ENCODE measurements around the gene GMDS.

GMDS gene

DNA sequence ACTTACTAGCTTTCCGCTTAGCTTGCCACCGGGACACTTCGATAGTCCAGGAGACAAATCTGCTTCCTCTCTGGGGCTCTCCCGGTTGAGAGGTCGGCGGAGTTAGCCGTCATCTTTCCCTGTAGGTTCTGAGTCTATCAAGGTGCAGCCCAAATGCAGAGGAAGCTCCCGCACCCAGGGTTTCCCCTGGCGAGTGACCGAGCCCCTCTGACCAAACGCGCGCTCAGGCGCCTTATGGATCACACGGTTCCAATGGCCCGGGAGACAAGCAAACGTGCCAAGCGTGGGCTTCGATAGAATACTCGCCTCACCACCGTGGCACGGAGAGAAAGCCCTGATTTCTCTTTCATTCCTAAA, 651.5 kb downstream of the GMDS start:
- no peak for DNase-seq

- no peak for DNase-seq
These were observed 652.0 kb downstream of the GMDS start for GRCh38 chr6:1593286-1593957.

GRCh38 chr6:1592852-1593251, 652.6 kb downstream of the GMDS start:
- no peak for DNase-seq

- no peak for DNase-seq
These were observed 653.5 kb downstream of the GMDS start for GRCh38 chr6:1591926-1592325.

DNA sequence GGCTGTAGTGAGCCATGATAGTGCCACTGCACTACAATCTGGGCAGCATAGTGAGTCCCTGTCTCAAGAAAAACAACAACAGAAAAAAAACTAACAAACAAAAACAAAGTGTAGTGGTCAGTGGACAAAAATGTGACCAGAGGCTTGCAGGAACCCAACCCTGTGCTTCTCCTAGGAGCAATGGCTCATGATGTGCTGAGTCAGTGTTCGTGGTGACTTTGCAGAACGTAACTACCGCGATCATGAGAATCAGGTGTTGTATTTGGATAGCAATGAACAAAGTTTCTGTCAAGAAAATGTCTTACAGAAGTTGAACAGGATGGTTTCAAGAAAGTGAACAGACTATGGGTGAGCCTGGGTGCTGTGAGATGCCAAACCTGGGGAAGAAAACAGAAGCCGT, 654.2 kb downstream of the GMDS start:
- no peak for DNase-seq

GRCh38 chr6:1590580-1590979, 654.8 kb downstream of the GMDS start:
- no peak for DNase-seq

DNA sequence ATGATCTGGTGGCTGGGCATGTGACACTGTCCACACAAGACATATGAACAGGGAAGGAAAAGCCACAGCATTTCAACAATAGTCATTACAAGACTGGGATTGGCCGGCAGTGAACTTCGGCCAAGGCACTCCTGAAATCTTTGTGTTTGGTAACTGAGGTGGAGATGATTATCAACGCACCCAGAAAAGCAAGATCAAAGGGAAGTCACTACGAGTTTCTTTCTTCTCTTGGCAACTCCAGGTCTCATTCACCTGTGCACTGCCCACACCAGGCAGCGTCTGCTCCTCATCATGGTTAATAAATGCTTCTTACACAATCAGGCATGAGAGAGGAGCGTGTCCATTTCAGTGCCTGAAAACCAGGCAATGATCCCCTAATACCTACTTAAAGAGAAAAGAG, 656.2 kb downstream of the GMDS start:
- no peak for DNase-seq

DNA sequence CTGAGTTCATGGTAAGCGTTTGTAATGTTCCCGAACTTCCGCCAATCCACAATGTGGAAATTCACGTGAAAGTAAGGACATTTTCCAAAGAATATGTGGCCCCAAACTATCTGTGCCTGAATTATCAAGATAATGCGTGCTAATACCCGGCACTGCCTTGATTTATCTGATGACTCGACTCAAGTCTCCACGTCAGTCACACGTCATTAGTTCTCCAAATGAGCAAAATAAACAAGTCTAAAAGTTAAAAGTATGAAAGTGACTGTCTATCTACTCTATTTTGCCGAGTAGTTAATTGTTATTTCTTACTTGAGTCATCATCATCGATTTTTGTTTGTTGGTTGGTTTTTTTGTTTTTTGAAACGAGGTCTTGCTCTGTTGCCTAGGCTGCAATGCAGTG, 657.4 kb downstream of the GMDS start:
- DNase-seq: no peak

GRCh38 chr6:1587546-1587945, 657.9 kb downstream of the GMDS start:
- no peak for DNase-seq

GRCh38 chr6:1586861-1587450, 658.4 kb downstream of the GMDS start:
- no peak for DNase-seq

DNA sequence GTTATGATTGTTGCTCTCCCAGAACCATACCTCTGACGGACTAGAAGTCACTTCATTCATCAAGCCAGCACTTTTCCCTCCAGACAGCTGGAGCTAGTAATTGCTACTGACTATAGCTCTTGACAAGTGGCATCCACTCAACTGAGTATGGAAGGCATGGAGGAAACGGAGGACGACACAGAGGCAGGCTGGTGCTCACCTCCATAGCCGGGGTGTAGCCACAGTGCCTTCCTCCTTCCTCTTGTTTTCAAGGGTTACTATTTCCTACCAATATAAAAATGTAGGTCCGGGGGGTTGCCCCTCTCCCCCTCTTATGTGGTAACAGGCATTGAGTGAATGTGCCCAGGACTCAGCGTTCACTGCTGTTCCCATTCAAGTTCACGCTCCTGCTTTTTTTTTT, 659.1 kb downstream of the GMDS start:
- no peak for DNase-seq

GRCh38 chr6:1585669-1586049, 659.7 kb downstream of the GMDS start:
- DNase-seq: no peak

DNA sequence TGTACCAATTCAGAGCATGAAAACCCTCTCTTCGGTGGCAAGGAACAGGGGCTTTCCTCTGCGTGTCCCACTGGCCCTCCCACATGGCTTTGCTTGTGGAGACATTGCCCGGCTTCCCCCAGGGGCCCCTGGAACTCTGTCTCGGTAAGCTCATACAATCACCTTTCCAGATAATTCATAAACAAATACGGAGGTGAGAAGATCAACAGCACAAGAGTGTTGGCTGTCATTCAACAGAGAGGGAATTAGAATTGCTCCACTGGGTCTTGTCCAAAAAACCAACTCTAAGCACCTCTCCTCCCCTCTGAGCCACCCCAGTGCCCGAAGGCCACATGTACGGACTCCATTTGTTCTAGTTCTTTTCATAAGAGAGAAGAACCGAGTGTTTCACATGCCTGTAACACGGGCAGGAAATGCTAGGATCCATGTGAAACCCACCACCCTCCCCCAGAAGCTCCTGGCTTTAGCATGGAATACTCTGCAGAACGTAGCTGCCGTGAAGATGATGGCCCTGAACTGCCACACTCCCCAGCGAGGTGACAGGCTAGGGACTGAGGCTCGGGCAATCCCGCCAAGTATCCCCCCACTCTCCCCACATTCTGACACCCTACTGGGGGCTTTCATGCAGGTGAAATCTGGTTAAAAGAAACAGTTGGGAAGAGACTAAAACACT, 660.3 kb downstream of the GMDS start:
- DNase-seq: no peak

- DNase-seq: no peak
These were observed 661.3 kb downstream of the GMDS start for GRCh38 chr6:1584146-1584545.

DNA sequence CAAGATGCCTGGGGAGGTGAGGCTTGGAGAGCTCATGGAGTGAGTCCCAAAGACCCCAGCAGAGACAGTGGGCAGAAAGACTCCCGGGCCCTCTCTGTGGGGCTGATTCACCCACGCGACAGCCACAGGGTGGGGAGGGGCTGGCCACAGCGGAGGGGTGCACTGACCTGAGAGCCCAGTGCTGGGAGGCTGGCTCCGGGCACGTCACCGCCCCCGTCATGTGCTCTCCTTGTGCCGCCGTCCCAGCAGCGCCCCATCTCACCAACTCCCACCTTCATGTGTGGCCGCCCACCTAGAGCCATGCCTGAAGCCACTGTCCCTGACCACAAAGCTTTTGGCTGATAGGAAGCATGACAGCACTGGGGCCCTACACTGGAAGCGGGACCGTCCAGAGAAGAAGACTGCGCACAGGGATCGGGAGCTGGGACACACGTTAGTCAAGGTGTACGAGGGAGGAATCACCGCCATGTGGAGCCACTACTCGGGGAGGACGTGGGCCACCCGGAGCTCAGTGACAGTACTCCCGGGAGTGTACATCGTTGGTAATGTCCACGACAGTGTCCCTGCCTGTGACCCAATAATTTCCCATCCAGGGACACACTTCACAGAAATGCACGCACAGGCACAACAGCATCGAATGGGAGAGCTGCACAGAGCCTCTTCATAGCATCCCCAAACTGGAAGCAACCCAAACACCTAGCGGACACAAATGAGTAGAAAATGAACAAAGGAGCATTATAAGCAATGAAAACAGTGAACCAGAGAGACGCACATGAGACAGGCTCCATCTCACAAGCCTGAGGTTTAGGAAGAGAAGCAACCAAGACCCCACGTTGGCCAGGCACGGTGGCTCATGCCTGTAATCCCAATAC, 664.0 kb downstream of the GMDS start:
- DNase-seq: no peak

DNA sequence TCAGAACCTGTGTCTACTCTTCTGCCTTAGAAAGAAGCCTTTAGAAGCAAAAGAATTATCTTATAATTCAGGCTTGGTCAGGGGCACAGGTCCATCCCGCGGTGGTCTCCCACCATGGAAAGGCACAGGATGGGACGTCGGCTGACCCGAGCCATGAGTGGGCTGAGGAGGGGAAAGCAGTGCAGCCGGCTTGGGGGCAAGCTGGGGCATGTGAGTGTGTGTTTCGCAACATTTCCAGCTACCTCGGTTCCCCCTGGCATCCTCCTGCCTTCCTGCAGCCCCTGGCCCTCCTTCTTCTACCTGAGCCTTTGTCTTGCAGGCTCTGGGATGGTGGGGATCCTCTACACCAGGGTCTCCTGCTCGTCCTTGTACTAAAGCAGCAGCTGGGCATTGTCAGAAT, 664.8 kb downstream of the GMDS start:
- DNase-seq: no peak

- DNase-seq: no peak
These were observed 665.3 kb downstream of the GMDS start for GRCh38 chr6:1580109-1580508.

DNA sequence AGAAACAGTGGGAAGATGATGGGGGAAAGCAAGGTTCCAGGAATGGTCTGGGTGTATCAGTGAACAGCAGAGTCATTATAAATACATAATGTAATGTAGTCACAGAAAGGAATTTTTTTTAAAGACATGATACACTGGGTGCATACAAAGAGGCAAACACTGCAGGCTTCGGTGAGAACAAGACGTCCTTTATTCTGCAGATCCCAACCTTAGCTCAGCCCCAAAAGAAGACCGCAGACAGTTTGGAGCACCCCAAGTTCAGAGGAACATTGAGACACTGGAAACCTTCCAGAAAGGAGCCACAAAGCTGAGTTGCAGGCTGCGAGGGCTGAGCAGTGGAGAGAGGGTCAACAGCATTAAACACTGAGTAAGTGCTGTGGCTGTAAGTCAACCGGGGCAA, 666.3 kb downstream of the GMDS start:
- DNase-seq: no peak

GRCh38 chr6:1577896-1578745, 667.3 kb downstream of the GMDS start:
- DNase-seq: no peak

DNA sequence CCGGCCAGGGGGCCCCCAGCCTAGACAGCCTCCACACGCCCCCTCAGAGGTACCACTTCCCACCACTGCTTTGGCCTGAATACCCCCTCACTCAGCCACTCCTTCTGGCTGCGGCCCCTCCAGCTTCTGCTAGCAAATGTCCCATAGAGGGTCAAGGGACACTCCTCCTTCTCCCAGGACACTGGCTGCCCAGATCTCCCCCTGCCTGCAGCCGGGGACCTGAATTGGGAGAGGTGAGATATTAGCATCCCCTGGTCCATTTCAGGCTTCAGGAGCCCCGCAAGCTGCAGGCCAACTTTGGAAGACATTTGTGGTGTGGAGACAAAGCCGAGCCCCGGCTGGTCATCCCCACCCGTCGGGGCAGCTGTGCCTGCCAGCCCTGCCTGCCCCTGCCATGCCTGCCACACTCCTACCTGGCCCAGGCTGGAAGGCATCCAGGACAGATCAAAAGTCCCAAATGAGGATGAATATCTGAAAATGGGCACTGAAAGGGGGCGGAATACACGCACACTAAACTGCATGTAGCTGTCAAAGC, 668.2 kb downstream of the GMDS start:
- no peak for DNase-seq

DNA sequence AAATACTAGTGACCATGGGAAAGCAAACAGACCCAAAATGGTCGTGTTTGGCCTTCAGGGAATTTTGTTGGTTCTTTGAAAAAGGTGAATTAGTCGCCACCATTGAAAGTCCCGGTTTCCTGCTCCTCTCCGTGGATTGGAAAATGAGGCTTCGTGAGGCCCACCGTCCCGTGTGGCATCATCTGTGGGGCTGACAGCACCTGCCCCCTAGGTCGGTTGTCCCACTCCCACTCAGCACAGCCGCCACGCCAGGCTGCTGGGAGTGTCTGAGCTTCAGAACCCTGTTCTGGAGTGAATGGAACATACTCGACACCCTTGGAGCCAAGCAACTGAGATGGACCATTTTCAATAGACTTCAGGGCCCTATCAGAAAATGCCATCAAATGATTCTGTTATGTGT, 668.7 kb downstream of the GMDS start:
- DNase-seq: no peak

DNA sequence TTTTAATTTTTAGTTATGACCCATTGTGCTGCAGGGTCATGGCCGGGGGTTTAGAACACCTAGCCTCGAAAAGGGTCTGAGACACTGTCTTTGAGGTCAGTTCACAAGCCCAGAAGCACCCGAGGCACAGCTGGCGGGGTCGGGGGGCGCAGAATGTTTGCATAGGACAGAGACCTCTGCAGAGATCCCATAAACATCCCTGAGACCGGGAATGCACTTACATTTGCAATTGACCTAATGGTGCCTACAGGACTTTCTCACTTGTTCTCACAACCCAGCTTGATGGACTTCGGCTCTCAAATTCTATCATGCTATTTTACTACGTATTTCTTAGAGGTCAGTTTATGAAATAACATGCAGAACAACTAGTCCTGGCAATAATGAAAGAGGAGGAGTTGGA, 669.2 kb downstream of the GMDS start:
- DNase-seq: no peak
